Endothelial cell of umbilical vein (primary cell): ENCODE data around the gene RSRC1.

Source experiments
- EZH2 ChIP-seq: IDR thresholded peaks from 2 replicates; pipeline ENCODE4 v1.6.1; 2012; ENCODE audit warnings: borderline replicate concordance, low read depth, mild to moderate bottlenecking, moderate library complexity, low read length, inconsistent platforms; ENCODE audit not compliant: severe bottlenecking
- GATA2 ChIP-seq: IDR thresholded peaks from 2 replicates; pipeline ENCODE4 v1.7.0; 2011; ENCODE audit warnings: low read depth, mild to moderate bottlenecking, moderate library complexity, mixed read lengths, low read length; ENCODE audit not compliant: insufficient read length, insufficient read depth
- MYC ChIP-seq: IDR thresholded peaks from one replicate; pipeline ENCODE4 v1.6.1; 2011; ENCODE audit warnings: mild to moderate bottlenecking, low read depth, low read length
- POLR2A ChIP-seq: IDR thresholded peaks from 2 replicates; pipeline ENCODE4 v1.6.1; 2012; ENCODE audit warnings: low read depth, mild to moderate bottlenecking, control low read depth, low read length
- POLR2AphosphoS5 ChIP-seq: IDR thresholded peaks from 2 replicates; pipeline ENCODE4 v1.6.1; 2012; ENCODE audit warnings: low read depth, mild to moderate bottlenecking, control low read depth, low read length, moderate library complexity; ENCODE audit not compliant: insufficient read depth
- TF ChIP-seq, protein P1 (sequence below), 2 donors: IDR thresholded peaks; 1 replicate in 1 of 2; 2 replicates in 1 of 2; pipeline ENCODE4 v1.5.1; 2011; ENCODE audit warnings: low read length in 2 of 2, mild to moderate bottlenecking in 2 of 2, moderate library complexity in 2 of 2, control low read depth in 1 of 2, inconsistent platforms in 1 of 2, low read depth in 1 of 2; ENCODE audit not compliant: insufficient read depth in 1 of 2; ENCODE audit errors: extremely low read depth in 1 of 2
- TF ChIP-seq, protein P2 (sequence below): IDR thresholded peaks from 2 replicates; pipeline ENCODE4 v1.6.1; 2011; ENCODE audit not compliant: insufficient read depth, insufficient read length

DNA sequence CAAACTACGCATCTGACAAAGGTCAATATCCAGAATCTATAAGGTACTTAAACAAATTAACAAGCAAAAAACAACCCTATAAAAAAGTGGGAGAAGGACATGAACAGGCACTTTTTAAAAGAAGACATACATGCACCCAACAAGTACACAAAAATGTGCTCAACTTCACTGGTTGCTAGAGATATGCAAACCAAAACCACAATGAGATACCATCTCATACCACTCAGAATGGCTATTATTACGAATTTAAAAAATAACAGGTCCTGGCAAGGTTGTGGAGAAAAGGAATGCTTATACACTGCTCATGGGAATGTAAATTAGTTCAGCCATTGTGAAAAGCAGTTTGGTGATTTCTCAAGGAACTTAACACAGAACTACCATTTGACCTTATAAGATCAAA, 285.5 kb downstream of the RSRC1 start:
- TF ChIP-seq, protein P1, sequence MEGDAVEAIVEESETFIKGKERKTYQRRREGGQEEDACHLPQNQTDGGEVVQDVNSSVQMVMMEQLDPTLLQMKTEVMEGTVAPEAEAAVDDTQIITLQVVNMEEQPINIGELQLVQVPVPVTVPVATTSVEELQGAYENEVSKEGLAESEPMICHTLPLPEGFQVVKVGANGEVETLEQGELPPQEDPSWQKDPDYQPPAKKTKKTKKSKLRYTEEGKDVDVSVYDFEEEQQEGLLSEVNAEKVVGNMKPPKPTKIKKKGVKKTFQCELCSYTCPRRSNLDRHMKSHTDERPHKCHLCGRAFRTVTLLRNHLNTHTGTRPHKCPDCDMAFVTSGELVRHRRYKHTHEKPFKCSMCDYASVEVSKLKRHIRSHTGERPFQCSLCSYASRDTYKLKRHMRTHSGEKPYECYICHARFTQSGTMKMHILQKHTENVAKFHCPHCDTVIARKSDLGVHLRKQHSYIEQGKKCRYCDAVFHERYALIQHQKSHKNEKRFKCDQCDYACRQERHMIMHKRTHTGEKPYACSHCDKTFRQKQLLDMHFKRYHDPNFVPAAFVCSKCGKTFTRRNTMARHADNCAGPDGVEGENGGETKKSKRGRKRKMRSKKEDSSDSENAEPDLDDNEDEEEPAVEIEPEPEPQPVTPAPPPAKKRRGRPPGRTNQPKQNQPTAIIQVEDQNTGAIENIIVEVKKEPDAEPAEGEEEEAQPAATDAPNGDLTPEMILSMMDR (IDR thresholded peaks at IDR 0.05; ENCODE audit: extremely low read depth in 1 of 2, insufficient read depth in 1 of 2, low read depth in 1 of 2, low read length in 2 of 2) = no peak
- TF ChIP-seq, protein P2, sequence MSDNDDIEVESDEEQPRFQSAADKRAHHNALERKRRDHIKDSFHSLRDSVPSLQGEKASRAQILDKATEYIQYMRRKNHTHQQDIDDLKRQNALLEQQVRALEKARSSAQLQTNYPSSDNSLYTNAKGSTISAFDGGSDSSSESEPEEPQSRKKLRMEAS = no peak
- TF ChIP-seq POLR2AphosphoS5 (no peak), POLR2A (no peak), EZH2 (no peak), GATA2 (no peak), MYC (no peak)
